Measurements from ENCODE around the gene RNU7-1. TPM values are rescaled to one million over a fixed set of nuclear protein-coding genes. Genes with fewer than 3 reads are reported as not detected.

The RNU7-1 gene
- total RNA-seq, 1 donor from 2014 or later: not detected

DNA sequence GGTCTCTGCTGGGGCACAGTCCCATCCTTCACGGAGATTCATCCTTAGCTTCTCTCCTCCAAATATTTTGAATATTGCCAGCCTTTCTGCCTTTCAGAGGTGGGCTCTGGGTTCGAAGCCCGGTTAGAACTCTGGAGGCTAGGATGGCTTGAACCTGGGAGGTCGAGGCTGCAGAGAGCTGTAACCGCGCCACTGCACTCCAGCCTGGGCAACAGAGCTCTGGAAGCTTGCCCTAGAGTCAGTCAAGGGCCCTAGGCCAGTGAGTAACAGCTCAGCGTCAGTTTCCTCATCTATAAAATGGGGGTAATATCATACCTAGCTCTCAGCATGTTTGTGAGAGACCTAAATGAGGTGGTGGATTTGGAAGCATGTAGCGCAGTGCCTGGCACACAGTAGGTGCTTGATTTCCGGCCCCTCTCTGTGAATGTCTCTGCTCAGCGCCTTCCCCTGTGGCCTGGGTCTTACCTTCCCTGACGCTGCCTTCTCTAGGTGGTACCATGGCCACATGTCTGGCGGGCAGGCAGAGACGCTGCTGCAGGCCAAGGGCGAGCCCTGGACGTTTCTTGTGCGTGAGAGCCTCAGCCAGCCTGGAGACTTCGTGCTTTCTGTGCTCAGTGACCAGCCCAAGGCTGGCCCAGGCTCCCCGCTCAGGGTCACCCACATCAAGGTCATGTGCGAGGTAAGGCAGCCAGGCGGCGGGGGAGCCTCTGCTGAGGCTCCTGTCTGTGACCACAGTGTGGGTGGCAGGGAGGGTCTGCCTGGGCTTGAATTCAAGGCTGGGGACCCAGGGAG is 10.9 kb downstream of the RNU7-1 start:
- no peak for DNase-seq

DNA sequence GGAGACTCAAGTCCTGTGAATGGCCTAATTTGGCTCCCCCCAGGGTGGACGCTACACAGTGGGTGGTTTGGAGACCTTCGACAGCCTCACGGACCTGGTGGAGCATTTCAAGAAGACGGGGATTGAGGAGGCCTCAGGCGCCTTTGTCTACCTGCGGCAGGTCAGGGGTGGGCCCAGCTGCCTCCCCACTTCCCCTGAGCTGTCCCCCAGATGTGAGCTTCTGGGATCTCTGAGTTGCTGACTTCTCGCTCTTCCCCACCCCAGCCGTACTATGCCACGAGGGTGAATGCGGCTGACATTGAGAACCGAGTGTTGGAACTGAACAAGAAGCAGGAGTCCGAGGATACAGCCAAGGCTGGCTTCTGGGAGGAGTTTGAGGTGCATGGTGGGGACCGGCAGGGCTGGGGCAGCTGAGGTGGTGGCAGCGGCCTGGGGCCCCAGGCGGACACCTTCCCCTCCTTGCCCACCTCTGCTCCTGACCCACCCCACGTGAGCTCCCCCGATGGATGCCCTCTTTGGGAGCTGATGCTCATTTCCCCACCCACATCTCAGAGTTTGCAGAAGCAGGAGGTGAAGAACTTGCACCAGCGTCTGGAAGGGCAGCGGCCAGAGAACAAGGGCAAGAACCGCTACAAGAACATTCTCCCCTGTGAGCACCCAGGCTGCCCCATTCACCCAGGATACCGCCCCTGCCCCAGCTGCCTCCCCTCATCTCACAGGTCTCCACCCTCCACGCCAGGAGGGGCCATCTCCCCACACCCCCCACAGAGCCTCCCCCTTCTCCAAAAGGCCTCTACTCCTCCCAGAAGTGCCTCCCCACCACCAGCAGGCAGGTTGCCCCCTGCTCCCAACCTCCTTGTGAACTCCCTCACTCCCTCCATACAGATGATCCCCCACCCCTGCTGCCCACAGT is 11.7 kb downstream of the RNU7-1 start:
- no peak for DNase-seq

DNA sequence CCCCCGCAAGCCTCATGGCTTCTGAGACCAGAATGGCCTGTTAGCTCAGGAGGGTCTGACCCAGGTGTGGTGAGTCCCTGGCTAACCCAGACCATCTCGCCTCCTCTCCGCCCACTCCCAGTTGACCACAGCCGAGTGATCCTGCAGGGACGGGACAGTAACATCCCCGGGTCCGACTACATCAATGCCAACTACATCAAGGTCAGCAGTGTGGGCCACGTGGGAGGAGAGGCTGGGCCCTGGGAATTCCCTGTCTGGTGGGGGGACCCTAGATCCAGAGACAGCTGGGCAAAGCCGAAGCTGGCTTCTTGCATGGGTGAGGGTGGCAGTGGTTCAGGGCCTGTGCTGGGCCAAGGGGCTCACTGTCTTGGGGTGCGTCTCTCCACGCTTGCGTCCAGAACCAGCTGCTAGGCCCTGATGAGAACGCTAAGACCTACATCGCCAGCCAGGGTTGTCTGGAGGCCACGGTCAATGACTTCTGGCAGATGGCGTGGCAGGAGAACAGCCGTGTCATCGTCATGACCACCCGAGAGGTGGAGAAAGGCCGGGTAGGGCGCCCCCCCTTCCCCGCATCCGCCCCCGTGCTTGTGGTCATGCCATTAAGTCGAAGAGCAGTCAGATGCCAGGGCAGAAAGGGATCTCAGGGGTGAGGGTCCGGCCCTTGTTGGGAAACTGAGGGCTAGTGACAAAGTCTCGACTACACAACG is 12.6 kb downstream of the RNU7-1 start:
- DNase-seq: no peak

DNA sequence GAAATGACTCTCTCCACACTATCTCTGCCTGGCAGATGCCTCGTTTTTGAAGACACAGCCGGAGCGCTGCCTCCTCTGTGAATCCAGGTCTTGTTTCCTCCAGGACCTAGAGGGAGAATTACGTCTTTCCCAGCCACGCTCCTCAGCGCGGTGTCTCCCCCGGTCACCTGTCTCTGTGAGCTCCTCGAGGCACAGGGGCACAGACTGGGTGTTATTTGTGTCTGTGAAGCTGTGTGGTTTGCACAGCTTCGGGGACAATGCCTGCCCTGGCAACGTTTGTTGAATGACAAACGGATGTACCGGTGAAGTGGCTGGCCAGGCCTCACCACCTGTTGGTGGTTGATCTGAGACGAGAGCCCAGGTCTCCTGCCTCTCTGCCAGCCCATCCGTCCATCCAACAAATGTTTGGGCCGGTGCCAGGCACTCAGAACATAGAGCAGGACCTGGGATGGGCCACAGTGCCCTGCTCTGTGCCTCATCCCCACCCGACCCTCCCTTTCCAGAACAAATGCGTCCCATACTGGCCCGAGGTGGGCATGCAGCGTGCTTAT is 13.6 kb downstream of the RNU7-1 start:
- no peak for DNase-seq

DNA sequence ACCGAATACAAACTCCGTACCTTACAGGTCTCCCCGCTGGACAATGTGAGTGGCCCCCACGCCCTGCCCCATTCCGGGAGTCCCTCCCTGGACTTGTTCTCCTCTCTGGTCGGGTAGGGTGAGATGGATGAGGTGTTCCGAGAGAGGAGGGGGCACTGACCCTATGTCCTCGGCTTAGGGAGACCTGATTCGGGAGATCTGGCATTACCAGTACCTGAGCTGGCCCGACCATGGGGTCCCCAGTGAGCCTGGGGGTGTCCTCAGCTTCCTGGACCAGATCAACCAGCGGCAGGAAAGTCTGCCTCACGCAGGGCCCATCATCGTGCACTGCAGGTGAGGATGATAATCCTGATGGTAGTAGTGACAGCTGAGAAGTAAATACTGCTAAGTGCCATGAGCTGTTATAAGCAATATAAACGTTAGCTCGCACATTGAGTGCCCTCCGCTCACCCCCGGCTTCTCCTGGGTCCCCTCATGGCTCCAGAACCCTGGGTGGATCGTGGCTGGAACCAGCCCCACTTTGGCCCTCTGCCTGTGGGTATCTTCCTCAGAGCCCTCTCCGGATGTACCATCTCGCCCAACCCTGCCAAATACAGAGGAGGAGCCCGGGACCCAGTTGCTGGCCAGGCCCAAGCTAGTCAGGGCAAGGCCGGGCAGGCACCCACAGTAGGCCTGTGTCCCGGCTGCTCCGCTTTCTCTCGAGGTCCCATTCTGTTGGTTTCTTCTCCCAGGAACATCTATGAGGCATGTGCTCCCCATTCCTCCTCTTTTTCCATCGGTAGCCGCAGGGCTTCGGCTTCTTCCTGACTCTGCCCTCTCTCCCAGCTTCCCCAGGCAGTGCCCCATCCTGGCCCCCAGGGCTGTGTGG is 14.4 kb downstream of the RNU7-1 start:
- no peak for DNase-seq

DNA sequence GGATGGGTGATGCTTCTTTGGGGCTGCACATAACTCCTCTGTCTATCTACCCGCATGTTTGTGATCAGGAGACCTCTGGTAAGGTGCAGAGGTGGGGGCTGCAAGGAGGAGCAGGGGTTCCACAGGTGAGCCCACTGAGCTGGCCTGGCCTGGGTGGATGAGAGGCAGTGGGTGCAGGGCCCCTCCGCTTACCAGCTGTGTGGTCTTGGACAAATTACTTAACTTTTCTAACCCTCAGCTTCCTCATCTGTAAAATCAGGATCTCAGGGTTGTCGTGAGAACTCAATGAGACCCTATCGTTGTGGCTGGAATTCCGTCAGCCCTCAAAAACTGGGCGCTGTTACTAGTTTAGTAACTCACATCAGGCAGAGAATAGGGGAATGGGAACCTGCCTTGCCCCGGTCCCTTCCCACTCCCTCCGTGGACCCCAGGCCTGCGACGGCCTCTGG is 15.0 kb downstream of the RNU7-1 start:
- DNase-seq: no peak

DNA sequence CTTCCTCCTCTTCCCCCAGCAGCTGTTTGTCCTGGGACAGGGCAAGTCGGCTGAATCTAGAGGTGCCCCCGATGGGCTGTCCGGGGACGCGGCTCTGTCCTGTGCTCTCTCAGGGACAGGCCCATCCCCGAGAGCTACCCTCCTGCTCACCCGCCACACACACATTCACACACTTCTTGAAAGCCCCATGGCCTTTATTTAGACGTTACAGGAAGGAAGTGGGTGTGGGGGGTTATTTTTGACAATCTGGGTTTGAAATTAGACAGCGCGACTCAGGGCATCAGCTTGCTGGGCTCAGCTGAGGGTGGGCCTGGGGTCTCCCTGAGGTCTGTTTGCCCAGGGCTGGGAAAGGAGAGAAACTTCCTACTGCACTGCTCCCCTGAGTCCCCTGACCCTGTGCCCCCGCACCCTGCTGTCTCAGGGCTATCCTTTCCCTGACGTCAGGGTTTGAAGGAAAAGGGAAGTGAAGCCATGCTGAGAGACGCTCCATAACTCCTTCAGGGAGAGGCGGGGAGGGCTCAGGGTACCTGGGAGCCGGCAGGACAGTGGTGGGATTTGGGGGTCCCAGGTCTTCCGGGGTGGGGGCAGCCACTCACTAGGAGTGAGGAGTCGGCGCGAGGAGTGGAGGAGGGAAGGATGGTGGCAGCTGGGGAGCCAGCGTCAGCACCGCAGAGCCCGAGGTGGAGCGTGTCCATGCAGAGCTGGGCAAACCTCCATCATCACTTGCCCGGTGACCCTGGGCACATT is 15.6 kb downstream of the RNU7-1 start:
- DNase-seq: peak; percentile 27

DNA sequence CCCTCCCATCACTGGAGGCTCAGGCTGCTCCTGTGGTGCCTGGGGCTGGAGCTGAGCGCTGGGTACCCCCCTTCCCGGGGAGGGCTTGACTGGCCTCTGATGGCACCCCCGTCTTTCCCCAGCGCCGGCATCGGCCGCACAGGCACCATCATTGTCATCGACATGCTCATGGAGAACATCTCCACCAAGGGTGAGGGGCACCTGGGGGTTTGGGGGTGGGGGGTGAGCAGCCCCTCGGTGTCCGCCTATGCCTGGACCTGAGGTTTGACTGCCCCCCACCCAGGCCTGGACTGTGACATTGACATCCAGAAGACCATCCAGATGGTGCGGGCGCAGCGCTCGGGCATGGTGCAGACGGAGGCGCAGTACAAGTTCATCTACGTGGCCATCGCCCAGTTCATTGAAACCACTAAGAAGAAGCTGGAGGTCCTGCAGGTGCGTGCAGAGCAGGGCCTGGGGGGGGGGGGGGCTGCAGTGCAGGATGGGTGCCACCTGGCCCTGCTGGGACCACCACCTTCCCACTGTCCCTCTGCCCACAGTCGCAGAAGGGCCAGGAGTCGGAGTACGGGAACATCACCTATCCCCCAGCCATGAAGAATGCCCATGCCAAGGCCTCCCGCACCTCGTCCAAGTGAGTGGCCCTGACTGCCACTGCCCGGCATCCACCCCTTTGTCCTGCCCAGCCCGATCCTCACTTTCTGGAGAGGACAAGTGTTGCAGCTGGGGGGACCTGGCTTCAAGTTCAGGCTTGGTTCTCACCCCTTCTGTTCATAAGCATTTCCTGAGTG is 16.4 kb downstream of the RNU7-1 start:
- DNase-seq: no peak

DNA sequence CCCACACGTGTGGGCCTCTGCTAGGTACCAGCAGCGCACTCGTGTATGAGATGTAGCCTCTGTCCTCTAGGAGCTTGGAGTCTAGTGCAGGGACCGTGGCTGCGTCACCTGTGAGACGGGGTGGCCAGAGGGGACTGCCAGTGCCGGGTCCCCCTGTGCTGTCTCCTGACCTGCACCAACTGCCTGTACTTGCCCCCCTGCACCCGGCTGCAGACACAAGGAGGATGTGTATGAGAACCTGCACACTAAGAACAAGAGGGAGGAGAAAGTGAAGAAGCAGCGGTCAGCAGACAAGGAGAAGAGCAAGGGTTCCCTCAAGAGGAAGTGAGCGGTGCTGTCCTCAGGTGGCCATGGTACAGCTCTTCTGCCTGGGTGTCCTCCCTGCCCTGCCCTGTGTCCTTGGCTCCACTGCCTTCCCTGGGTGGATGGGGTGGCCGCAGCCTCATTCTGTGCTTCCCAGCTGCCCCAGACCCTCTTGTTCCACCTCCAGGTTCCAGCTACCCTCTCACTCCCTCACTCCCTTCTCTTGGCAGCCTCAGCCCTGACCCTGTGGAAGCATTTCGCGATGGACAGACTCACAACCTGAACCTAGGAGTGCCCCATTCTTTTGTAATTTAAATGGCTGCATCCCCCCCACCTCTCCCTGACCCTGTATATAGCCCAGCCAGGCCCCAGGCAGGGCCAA is 17.1 kb downstream of the RNU7-1 start:
- DNase-seq: no peak

DNA sequence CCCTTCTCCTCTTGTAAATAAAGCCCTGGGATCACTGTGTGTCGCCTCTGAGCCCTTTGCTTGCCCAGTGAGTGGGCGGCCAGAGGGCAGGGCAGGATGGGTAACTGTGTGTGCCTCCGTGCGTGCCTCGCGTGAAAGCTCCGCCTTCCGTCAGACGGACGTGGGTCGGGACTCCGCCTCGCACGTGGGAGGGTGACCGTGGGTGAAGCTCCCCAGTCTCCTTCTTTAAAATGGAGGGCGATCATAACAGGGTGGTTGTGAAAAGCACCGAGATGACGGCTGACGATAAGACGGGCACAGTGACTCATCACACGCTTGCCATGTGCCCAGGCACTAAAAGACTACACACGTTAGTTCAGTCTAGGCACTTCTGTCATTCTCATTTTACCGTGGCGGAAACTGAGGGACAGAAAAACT is 17.7 kb downstream of the RNU7-1 start:
- DNase-seq: peak; percentile 39

DNA sequence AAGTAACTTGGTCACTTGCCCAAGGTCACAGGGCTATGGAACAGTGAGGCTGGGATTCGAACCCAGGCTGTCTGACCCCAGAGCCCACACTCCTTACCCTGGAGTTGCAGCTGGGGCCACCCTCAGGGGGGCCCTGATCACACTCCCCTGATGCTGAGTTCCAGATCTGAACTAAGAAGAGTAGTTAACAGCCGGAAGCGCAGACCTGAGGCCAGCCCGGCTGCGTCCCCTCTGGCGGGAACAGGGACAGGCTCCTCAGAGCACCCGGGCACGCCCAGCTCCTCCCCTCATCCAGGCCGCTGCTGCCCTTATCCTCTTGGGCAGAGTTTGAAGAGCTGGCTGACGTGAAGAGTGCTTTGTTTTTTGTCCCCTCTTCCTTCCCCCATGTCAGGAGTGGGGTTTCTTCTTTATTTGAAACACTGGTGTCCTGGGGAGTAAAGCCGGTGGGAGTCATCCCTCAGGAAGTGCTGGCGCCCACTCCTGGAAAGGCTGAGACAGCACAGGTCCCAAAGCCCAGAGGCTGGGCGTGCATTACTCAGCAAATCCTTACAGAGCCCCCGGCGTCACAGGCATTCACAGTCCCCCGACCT is 18.2 kb downstream of the RNU7-1 start:
- peak; percentile 74 for DNase-seq

DNA sequence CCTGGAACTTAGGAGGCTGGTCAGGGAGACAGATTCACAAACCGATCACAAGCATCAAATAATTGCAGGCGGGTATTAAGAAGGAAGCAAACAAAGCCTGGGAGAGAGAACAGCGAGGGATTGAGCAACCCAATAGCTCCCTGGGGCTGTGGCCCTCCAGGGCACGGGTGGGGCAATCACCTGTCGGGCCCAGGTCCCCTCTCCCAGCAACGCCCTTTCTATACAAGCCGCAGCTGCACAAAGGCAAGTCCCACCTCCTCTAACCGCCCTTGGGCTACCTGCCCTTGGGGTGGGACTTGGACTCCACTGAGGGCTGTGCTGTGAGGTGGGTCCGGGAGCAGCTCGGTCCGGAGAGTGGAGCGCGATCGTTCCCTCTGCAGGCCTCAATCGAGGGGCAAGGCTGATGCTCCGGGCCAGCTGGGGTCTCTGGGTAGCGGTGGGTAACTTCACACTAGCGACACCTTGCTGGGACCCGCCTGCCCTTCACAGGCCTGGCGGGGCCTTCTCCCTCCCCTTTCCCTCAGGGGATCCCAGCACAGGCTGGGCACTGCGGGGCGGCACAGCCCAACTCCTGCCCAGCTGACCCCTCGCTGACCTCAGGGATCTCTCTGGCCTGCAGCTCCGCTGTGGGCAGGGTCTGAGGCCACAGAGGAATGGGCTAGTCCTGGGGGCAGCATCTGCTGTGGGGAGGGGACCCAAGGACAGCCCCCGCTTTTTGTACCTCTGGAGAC is 18.8 kb downstream of the RNU7-1 start:
- DNase-seq: no peak

DNA sequence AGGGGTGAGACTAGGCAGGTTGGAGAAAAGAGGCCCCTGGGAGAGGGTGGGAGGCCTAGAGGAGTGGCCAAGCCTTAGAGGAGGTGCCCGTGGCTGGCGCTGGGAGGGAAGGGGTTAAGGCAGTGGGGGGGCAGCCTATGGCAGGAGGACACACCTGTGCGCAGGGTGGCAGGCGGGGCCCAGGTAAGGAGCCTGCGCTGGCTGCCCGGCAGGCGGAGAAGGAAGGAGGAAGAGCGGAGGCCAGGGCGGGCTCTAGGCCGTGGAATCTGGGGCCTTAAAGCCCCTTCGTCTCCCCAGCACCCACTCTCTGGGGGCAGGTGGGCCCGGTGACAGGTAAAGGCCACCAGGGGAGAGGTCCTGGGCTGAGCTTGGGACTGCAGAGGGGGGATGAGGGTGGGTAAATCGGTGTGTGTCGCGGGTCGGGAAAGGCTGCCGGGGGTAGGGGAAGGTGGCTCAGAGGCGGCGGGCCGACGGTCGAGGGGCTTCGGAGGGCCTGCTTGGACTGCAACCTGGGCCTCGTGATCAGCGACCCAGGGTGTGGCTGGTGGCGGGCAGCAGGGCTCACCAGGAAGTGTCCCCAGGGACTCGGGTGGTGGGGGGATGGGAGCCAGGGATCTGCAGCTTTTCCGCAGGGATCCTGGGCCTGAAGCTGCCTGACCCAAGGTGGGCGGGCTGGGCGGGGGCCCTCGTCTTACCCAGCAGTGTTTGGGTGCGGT is 19.6 kb downstream of the RNU7-1 start:
- no peak for DNase-seq

DNA sequence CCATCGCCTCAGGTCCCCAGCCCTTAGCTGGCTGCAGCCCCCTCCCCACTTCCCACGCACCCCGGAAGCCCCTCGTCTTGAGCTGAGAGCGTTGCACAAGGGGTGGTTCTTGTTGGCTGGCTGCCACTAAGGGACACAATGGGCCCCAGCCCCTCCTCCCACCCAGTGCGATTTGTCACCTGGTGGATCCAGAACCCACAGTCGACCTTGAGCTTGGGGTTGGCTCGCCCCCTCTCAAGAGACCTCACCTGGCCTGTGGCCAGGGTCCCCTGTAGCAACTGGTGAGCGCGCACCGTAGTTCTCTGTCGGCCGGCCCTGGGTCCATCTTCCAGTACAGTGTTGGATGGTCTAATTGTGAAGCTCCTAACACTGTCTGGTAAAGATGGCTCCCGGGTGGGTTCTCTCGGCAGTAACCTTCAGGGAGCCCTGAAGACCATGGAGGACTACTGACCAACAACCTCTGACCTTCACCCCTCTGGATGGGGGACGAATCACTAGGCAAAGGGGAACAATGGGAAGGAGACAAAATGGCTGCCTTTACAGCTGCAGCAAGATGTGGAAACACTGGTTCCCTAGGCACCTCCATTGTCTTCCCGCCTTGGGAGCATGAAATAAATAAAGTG is 20.3 kb downstream of the RNU7-1 start:
- no peak for DNase-seq

DNA sequence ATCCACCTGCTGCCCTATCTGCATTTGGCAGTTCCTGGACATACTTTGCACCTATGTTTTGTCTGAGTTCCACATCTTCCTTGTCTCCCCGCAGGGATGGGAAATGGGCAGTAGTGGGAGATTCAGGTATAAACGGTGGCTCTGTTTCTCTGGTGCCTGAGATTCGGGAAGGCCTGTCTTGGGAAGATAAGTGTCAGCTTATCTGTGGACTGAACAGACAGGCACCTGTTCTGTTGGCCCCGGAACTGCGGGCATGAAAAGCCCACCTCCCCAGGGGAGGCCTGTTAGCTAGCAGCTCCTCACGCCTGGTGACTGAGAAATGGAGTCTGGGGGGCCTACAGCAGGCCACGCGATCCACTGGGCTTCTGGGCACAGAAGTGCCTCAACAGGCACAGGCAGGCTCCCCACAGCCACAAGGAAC is 21.0 kb downstream of the RNU7-1 start:
- DNase-seq: no peak

DNA sequence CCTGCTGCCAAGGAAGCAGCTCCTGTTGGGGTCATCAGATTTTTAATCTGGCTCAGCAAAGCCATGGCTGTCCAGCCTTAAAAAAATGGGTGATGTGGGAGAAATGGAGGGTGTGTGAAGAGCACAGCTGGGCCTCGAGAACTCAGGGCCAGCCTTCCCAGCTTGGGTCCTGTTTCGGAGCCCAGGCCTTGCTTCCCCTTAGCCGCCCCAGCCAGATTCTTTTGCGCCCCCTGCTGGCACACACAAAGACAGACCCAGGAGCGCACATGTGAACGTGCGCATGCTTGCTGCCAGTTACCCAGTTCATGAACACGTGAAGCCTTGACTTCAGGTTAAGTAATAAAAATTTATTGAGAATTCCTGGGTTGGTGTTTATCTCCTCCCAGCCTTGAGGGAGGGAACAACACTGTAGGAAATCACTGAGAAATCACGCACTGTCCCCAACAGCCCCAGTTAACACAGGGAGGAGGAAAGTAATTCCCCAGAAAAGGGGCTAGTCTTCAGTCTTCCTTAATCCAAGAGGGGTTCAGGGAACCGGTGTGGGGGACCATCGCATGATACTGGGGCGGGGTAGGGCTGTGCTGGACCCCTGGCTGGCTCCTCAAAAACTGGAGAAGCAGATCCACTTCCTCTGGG is 21.5 kb downstream of the RNU7-1 start:
- peak; percentile 94 for DNase-seq

DNA sequence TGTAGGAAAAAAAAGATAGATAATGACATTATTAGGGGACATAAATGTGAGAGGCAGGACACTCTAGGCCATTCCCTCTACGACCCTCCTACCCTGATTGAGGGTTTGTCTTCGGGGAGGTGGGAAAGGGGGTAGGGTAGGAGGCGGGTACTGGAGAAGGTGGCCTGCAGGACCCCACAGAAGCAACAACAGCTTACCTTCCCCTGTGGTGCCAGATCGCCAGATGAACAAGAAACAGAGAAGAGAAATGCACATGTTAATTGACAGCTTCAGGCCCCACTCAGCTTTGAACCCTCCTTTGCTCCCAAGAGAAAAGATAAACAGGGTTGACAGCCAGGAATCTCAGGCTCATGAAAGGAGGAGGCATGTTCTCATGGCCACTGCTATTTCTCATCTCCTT is 22.1 kb downstream of the RNU7-1 start:
- DNase-seq: no peak

Measured in dermis blood vessel endothelial cell (primary cell).